ENCODE data around the gene ASS1. TPM values are rescaled to one million over a fixed set of nuclear protein-coding genes. Genes with fewer than 3 reads are reported as not detected.

The ASS1 gene
- total RNA-seq, 1 experiment from 2014 or later: 23.7 TPM

DNA sequence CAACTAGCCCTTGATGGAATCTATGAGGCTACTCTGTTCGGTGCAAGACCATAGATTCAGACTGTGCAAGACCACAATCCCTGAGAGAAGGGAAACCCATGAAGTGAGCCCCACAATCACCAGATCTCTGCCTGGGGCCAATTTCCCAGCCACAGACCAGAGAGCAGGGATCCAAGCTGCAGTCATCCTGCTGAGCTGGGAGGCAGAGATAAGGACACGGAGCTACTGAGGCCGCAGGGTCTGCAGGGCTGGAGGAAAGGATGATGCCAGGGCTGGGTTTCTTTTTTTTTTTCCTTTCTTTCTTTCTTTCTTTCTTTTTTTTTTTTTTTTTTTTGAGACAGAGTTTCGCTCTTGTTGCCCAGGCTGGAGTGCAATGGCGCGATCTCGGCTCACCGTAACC, 86.9 kb downstream of the ASS1 start:
- in situ Hi-C loops (cut with HindIII; ENCODE audit: low pct_unique_long_range_greater_than_20kb, low sequenced_read_pairs): no loop called here
- no peak for DNase-seq (ENCODE audit: low read depth)

DNA sequence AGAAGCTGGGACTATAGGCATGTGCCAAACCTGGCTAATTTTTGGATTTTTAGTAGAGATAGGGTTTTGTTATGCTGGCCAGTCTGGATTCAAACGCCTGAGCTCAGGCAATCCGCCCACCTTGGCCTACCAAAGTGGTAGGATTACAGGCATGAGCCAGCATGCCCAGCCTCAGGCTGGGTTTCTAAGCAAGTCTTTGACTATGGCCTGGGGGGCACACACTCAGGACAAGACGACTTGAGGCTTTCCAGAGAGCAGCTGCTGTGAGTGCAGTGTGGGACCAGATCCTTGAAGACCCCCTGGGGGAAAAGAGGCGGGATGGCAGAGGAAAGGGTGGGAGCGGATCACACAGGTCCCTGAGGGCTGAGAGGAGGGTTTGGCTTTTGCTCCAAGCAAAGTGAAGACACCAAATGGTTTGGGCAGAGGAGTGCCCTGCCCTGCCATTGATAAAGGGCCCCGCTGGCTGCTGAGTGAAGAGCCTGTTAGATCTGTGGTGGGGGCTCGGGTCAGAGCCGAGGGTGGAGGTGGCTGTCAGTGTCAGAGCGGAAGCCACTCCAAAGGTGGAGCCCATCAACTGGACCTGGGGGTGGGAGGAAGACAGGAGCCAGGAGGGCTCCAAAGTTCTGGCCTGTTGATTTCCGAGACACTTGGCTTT, 87.8 kb downstream of the ASS1 start:
- in situ Hi-C loops (cut with HindIII; ENCODE audit: low pct_unique_long_range_greater_than_20kb, low sequenced_read_pairs): no loop called here
- no peak for DNase-seq (ENCODE audit: low read depth)

DNA sequence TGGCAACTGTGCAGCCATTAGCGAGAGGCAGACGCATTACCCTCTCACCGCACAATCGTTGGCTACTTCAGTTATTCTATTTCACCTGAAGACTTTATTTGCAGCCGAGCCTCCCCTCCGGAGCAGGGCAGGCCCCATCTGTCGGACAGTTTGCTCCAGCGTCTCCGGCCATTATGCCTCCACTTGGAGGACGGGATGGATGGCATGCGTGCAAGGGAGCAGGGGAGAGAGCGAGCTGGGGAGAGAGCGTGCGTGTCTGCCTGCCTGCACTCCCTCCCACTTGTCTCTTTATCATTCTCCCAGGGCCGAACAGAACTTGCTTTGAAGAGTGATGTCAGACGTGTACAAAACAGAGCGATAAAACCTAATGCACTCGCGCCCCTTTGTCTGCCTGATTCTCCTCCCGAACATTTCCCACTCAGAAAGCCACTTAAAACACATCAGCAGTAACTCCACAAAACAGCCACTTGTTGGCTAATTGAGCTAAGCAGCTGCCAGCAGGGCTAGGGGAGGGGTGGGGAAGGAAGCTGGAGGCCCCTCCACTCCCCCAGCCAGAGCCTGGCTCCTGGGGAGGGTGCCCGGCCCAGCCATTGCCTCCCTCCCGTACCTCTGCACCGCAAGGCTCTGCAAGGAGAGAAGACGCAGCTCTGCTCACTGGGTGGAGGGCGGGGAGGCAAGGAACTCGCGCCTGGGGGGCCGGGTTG, 91.2 kb downstream of the ASS1 start:
- no peak for DNase-seq (ENCODE audit: low read depth)
- in situ Hi-C loops (cut with HindIII; ENCODE audit: low pct_unique_long_range_greater_than_20kb, low sequenced_read_pairs): no loop called here

DNA sequence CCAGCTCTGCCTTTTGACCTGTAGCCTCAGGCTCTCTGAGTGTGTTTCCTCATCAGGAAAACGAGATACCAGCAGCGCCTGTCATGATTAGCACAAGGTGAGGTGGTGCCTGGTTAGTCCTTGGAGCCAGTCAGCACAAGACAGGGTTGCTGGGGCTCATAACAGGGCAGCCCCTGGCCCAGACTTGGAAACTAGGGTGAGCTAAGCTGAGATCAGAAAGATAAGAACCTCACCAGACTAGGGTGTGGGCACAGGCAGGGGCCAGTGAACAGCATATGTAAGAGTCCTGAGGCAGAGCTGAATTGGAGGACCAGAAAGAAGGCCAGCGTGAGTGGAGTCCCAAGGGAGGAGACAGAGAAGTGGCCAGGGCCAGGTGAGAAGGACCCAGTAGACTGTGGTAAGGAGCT, 91.9 kb downstream of the ASS1 start:
- in situ Hi-C loops (cut with HindIII; ENCODE audit: low pct_unique_long_range_greater_than_20kb, low sequenced_read_pairs): no loop called here
- DNase-seq (ENCODE audit: low read depth): no peak

DNA sequence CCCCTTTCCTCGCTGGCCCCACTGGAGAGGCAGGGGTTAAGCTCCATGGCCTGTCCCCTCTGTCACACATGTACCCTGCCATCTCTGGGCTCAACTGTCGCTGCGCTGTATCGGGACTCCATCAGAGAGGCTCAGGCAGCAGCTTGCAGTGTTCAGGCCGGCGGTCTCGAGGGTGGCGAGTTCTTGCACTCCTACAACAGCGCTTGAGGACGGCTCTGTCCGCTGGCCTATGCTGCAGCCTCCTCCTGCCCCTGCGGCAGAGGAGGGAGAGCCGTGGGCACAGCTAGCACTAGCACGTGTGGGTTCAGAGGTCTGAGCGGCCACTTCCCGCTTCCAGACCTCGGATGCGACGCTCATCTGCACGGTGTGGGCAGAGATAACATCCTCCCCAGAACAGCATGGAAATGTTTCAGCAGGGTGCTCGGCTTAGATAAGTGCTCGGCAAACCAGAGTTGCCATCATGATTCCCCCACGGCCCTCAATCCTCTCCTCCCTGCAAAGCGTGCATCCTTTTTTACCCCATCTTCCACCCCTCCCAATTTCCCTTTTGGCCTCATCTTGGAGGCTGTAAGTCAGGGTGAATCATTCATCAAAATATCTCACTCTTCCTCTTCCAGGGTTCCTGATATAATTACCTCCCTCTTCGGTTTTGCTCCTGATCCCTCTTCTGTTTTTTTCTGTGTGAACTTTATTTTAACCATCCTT, 92.7 kb downstream of the ASS1 start:
- DNase-seq (ENCODE audit: low read depth): no peak
- in situ Hi-C loops (cut with HindIII; ENCODE audit: low pct_unique_long_range_greater_than_20kb, low sequenced_read_pairs): no loop called here

- peak; percentile 28 for DNase-seq (ENCODE audit: low read depth)
- in situ Hi-C loops (cut with HindIII; ENCODE audit: low pct_unique_long_range_greater_than_20kb, low sequenced_read_pairs): no loop called here
Measured at GRCh38 chr9:130539420-130540223, 94.9 kb downstream of the ASS1 start.

DNA sequence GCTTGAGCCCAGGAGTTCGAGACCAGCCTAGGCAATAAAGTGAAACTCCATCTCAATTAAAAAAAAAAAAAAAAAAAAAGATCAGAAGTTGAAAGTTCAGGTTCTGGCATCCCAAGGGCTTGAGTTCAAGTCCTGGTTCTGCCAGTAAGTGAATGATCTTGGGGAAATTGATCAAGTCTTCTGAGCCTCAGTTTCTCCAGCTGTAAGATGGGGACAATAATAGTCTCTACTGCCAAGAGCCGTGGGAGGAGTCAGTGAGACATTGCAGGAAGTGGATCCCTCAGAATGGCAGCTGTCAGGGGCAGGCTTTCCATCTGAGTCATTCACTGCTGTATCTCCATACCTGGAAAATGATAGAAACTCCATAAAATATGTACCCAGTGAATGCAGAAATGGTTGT, 96.8 kb downstream of the ASS1 start:
- DNase-seq (ENCODE audit: low read depth): no peak
- in situ Hi-C loops (cut with HindIII; ENCODE audit: low pct_unique_long_range_greater_than_20kb, low sequenced_read_pairs): no loop called here

GRCh38 chr9:130542038-130542437, 97.3 kb downstream of the ASS1 start:
- in situ Hi-C loops (cut with HindIII; ENCODE audit: low pct_unique_long_range_greater_than_20kb, low sequenced_read_pairs): no loop called here
- no peak for DNase-seq (ENCODE audit: low read depth)

DNA sequence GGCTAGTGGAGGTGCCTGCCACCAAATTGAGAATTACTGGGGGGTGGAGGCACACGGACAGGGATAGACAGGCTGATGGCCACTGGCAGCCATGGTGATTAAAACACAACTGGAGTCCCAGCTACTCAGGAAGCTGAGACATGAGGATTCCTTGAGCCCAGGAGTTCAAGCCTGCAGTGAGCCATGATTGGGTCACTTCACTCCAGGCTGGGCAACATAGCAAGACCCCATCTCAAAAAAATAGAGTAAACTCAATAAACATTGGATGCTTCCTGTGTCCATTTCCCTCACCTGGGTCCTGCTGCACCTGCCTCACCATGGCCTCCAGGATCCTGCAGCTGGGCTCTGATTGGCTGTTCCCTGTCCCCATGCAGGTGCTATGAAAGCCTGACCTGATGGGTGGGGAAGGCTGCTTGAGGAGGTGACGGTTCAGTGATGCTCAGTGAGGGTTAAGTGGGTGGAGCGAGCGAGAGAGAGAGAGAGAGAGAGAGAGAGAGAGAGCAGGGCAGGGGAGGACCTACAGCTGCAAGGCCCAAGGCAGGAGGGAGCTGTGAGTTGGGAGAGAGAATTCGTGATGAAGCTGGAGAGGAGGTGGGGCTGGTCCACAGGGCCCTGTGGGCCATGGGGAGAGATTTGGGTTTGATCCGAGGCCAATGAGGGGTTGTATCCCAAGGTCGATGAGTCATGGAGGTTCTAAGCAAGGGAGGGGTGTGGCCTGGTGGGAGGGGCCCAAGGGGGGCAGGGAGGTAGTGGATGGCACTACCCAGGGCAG, 97.9 kb downstream of the ASS1 start:
- in situ Hi-C loops (cut with HindIII; ENCODE audit: low pct_unique_long_range_greater_than_20kb, low sequenced_read_pairs): no loop called here
- peak; percentile 66 for DNase-seq (ENCODE audit: low read depth)

DNA sequence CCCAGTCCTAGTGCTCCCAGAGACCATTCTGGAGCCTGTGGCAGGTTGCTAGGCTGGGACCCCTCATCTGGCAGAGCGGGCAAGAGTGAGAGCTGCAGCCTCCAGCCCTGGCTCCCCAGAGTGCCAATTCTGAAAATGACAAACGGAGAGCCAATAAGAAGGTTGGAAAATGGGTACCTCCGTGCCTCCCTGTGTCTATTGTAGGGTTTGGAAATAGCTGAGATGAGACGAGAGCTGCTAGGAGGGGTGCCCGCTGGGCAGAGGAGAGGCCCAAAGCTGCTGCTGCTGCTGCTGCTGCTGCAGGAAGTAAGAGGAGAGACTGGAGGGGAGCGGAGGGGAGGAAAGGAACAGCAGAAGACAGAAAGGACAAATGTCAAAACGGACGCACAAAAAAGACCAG, 98.6 kb downstream of the ASS1 start:
- in situ Hi-C loops (cut with HindIII; ENCODE audit: low pct_unique_long_range_greater_than_20kb, low sequenced_read_pairs): no loop called here
- DNase-seq (ENCODE audit: low read depth): no peak

DNA sequence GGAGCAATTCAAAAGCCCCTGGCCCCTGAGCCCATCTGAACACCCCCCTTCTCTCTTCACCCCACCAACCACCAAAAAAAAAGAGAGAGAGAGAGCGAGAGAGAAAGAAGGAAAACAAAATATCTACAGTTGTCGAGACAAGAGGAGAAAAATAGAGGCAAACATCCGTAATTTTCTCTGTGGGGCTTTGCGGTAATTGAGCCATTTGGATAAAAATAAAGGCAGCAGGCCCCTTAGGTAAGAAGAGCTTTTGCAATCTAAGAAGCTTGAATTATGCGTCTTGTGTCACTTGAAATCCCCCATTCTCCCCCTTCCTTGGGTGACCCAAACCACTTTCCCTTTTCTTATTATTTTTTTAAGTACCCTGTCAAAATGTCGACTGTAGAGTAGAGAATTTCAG, 99.1 kb downstream of the ASS1 start:
- no peak for DNase-seq (ENCODE audit: low read depth)
- in situ Hi-C loops (cut with HindIII; ENCODE audit: low pct_unique_long_range_greater_than_20kb, low sequenced_read_pairs): no loop called here

- no peak for DNase-seq (ENCODE audit: low read depth)
- in situ Hi-C loops (cut with HindIII; ENCODE audit: low pct_unique_long_range_greater_than_20kb, low sequenced_read_pairs): no loop called here
Measured at GRCh38 chr9:130544364-130544763, 99.6 kb downstream of the ASS1 start.

GRCh38 chr9:130548103-130548502, 103.3 kb downstream of the ASS1 start:
- in situ Hi-C loops (cut with HindIII; ENCODE audit: low pct_unique_long_range_greater_than_20kb, low sequenced_read_pairs): no loop called here
- DNase-seq (ENCODE audit: low read depth): no peak

DNA sequence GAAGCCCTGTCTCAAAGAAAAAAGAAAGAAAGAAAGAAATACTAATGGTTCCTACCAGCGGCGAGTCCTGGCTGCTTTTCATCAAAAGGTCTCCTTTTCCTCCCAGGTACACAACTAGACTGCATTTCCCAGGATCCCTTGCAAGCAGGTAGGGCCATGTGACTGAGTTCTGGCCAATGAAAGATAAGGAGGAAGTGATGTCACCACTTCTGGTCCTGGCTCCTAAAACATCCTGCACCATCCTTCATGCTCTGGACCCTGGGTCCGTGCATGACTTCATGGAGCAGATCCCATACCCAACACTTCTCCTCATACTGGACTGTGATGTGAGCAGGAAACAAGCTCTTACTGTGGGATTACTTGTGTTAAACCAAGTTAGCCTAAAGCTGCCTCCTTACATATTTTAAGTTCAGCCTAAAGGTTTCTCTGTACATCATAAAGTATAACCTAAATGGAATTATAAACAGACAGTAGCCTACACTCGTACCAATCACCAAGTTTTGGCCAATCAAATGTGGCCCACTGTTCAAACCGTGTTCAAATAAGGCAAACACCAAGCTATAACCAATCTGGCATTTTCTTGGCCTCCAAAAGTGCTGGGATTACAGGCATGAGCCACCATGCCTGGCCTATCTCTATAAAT, 104.5 kb downstream of the ASS1 start:
- DNase-seq (ENCODE audit: low read depth): no peak
- in situ Hi-C loops (cut with HindIII; ENCODE audit: low pct_unique_long_range_greater_than_20kb, low sequenced_read_pairs): no loop called here
